ENCODE measurements around the gene STXBP4.

The STXBP4 gene

GRCh38 chr17:55133583-55133982, 165.0 kb downstream of the STXBP4 start:
- no peak for DNase-seq

- DNase-seq: no peak
Observed at GRCh38 chr17:55134486-55135157, 166.1 kb downstream of the STXBP4 start.

- DNase-seq: no peak
Observed at GRCh38 chr17:55140809-55141208, 172.2 kb downstream of the STXBP4 start.

GRCh38 chr17:55144518-55144917, 176.0 kb downstream of the STXBP4 start:
- DNase-seq: no peak

GRCh38 chr17:55149485-55149884, 180.9 kb downstream of the STXBP4 start:
- no peak for DNase-seq

- no peak for DNase-seq
Observed at GRCh38 chr17:55152236-55152635, 183.7 kb downstream of the STXBP4 start.

- DNase-seq: no peak
Observed at GRCh38 chr17:55154101-55154500, 185.5 kb downstream of the STXBP4 start.

- DNase-seq: no peak
Observed at GRCh38 chr17:55155856-55156560, 187.4 kb downstream of the STXBP4 start.

- DNase-seq: no peak
Observed at GRCh38 chr17:55157165-55157564, 188.6 kb downstream of the STXBP4 start.

GRCh38 chr17:55158439-55158838, 189.9 kb downstream of the STXBP4 start:
- no peak for DNase-seq

- no peak for DNase-seq
Observed at GRCh38 chr17:55159251-55159650, 190.7 kb downstream of the STXBP4 start.

- no peak for DNase-seq
Observed at GRCh38 chr17:55160501-55160900, 191.9 kb downstream of the STXBP4 start.

- no peak for DNase-seq
Observed at GRCh38 chr17:55161935-55162555, 193.5 kb downstream of the STXBP4 start.

GRCh38 chr17:55162556-55162946, 194.0 kb downstream of the STXBP4 start:
- DNase-seq: no peak

GRCh38 chr17:55163408-55163807, 194.8 kb downstream of the STXBP4 start:
- DNase-seq: no peak

GRCh38 chr17:55166506-55166905, 197.9 kb downstream of the STXBP4 start:
- DNase-seq: no peak

- DNase-seq: no peak
Observed at GRCh38 chr17:55167024-55167725, 198.6 kb downstream of the STXBP4 start.

- DNase-seq: peak in 1 of 2 donors; percentile 4
Observed at GRCh38 chr17:55168958-55169687, 200.6 kb downstream of the STXBP4 start.

- no peak for DNase-seq
Observed at GRCh38 chr17:55171634-55172328, 203.2 kb downstream of the STXBP4 start.

- no peak for DNase-seq
Observed at GRCh38 chr17:55172612-55173011, 204.0 kb downstream of the STXBP4 start.

- no peak for DNase-seq
Observed at GRCh38 chr17:55174133-55174532, 205.6 kb downstream of the STXBP4 start.

- no peak for DNase-seq
Observed at GRCh38 chr17:55175788-55176427, 207.3 kb downstream of the STXBP4 start.
